NCI-H526 (cell line): ENCODE data around the gene ZHX3.
A peak's percentile ranks its signal among the peaks of the same experiment; 100 is the strongest.

ENCODE experiments used
- DNase-seq, 2 experiments: peaks; one replicate each; lab custom pipeline; 2025; lab: John Stamatoyannopoulos, UW

The ZHX3 gene

GRCh38 chr20:41185013-41185757 lies 132.3 kb downstream of the ZHX3 start:
- DNase-seq = no peak

GRCh38 chr20:41183831-41184230 lies 133.7 kb downstream of the ZHX3 start:
- no peak for DNase-seq

- no peak for DNase-seq
These were observed 134.1 kb downstream of the ZHX3 start for GRCh38 chr20:41183391-41183790.

GRCh38 chr20:41182296-41183212 lies 135.0 kb downstream of the ZHX3 start:
- DNase-seq = no peak

- DNase-seq = no peak
These were observed 136.0 kb downstream of the ZHX3 start for GRCh38 chr20:41181567-41181966.

GRCh38 chr20:41180599-41181333 lies 136.8 kb downstream of the ZHX3 start:
- no peak for DNase-seq

GRCh38 chr20:41179961-41180360 lies 137.6 kb downstream of the ZHX3 start:
- DNase-seq = no peak

- no peak for DNase-seq
These were observed 138.6 kb downstream of the ZHX3 start for GRCh38 chr20:41178904-41179432.

GRCh38 chr20:41178495-41178894 lies 139.0 kb downstream of the ZHX3 start:
- DNase-seq = no peak

- DNase-seq = no peak
These were observed 139.9 kb downstream of the ZHX3 start for GRCh38 chr20:41177636-41178035.

- DNase-seq = no peak
These were observed 140.6 kb downstream of the ZHX3 start for GRCh38 chr20:41176711-41177552.

- no peak for DNase-seq
These were observed 141.7 kb downstream of the ZHX3 start for GRCh38 chr20:41175727-41176330.

- DNase-seq = no peak
These were observed 142.3 kb downstream of the ZHX3 start for GRCh38 chr20:41175201-41175651.

- DNase-seq = no peak
These were observed 142.7 kb downstream of the ZHX3 start for GRCh38 chr20:41174782-41175181.

- DNase-seq = no peak
These were observed 143.2 kb downstream of the ZHX3 start for GRCh38 chr20:41174373-41174772.

- no peak for DNase-seq
These were observed 143.7 kb downstream of the ZHX3 start for GRCh38 chr20:41173791-41174341.

- DNase-seq = peak; percentile 22 to 83
These were observed 144.3 kb downstream of the ZHX3 start for GRCh38 chr20:41173161-41173721.

GRCh38 chr20:41172296-41173140 lies 145.0 kb downstream of the ZHX3 start:
- peak in 1 of 2 experiments; percentile 19 for DNase-seq

- DNase-seq = no peak
These were observed 145.7 kb downstream of the ZHX3 start for GRCh38 chr20:41171736-41172295.
